Smooth muscle cell of the brain vasculature (primary cell): ENCODE data around the gene LCE4A.
"Not testable (repeated sequence)": the region's sequence is repeated elsewhere in the genome, so short reads cannot be mapped to it uniquely, and the experiment has no call there.

Experiments
- DNase-seq: peaks from one replicate; pipeline ENCODE4 v3.0.0-alpha.2; 2012; ENCODE audit warnings: low read depth, low spot score

LCE4A gene, protein sequence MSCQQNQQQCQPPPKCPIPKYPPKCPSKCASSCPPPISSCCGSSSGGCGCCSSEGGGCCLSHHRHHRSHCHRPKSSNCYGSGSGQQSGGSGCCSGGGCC

DNA sequence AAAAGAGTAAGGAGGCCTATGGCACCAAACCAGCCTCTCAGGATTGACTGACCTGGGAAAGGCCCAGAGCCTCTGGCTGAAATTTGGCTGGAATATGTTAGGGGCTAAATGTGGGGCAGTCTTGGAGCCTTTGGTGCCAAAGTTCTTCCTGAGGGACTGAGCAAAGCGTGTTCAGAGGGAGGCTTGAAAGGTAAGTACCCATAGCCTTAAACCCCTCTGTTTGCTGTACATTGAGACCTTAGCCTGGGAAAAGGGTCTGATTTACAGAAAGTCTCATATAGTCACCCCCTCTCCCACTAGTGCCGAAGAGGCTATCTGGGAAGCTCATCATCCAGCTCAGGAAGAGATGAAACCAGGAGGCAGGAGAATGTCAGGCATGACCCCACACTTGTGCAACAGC, at the start of gene LCE4A:
LCE4A (plus strand) TSS at position 301 of the 400 bp plus-strand sequence. CDS start 916 bp downstream, outside the sequence.
- DNase-seq, result no peak

- no peak for DNase-seq
Observed at GRCh38 chr1:152658649-152659048, 49.3 kb upstream of the LCE4A start.

GRCh38 chr1:152663098-152663497, 44.9 kb upstream of the LCE4A start, which contains the start of gene LCE2D:
Gene LCE2D (plus strand): TSS chr1:152663380. CDS start chr1:152664106, 726 bp downstream.
- no peak for DNase-seq

DNA sequence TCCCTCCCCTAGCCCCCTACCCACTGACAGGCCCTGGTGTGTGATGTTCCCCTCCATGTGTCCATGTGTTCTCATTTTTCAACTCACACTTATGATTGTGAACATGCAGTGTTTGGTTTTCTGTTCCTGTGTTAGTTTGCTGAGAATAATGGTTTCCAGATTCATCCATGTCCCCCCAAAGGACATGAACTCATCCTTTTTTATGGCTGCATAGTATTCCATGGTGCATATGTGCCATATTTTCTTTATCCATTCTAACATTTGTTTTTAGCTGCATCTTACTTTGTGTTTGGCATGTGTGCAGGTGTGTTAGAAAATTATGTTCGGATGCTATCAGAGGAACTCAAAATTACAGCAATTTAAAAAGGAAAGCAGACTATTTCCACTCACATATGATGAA, 41.8 kb upstream of the LCE4A start:
- DNase-seq, result not testable (repeated sequence)

- DNase-seq, result no peak
Observed at GRCh38 chr1:152667648-152668047, 40.3 kb upstream of the LCE4A start.

DNA sequence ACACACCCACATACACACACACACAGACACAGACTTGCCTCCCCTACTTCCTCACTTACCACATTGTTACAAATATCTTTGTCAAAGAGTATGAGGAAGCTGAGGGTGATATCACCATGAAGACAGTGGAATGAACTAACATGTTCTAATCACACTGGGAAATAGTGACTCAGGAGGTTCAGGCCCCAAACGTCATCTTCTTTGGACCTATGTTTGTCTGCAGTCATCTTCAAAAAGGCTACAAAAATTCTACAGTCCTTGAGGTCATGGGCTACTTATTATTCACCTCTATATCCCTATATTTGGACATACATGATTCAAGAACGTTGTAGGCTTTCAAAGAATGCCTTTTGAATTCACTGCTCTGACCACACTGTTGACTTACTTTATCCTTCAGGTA, 34.9 kb upstream of the LCE4A start:
- no peak for DNase-seq

DNA sequence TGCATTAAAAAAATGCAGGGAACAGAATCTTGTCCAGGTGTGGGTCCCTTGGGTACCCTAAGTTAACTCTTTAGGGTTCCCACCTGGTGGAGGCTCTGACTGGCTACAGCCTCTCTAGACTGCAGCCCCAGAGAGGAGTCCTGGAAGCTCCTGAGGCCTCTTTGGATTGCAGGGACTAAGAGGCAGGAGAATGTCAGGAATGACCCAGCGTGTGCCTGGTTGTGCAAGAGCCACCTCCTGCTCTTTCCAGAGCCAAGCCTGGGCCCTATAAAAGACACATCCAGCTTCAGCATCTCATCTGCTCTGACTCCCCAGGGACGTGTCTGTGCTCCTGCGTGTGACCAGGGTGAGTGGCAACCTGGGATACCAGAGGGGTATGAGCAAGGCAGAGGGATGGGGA, 33.0 kb upstream of the LCE4A start, which contains the start of gene LCE2C:
LCE2C (plus strand) TSS at position 297 of the 400 bp plus-strand sequence. CDS start 737 bp downstream, outside the sequence.
- DNase-seq, result not testable (repeated sequence)

GRCh38 chr1:152679459-152679858, 28.5 kb upstream of the LCE4A start:
- no peak for DNase-seq

DNA sequence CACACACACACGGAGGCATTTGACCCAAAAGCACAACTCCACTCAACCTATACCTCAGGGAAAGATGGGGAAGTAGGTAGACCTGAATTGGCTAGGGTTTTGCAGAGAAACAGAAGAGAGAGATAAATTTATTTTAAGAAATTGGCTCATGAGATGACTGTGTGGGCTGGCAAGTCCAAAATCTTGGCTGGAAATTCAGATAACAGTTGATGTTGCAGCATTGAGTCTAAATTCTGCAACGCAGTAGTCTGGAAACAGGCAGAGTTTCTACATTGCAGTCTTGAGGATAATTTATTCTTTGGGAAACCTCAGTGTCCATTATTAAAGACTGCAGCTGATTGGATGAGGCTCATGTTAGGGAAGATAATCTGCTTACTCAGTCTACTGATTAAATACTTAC, 26.3 kb upstream of the LCE4A start:
- no peak for DNase-seq

DNA sequence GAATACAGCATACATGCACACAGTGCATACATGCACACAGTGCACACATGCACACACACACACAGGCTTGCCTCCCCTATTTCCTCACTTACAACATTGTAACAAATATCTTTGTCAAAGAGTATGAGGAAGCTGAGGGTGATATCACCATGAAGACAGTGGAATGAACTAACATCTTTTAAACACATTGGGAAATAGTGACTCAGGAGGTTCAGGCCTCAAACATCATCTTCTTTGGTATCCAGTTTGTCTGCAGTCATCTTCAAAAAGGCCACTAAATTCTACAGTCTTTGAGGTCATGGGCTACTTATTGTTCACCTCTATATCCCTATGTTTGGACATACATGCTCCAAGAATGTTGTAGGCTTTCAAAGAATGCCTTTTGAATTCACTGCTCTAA, 24.1 kb upstream of the LCE4A start:
- no peak for DNase-seq

DNA sequence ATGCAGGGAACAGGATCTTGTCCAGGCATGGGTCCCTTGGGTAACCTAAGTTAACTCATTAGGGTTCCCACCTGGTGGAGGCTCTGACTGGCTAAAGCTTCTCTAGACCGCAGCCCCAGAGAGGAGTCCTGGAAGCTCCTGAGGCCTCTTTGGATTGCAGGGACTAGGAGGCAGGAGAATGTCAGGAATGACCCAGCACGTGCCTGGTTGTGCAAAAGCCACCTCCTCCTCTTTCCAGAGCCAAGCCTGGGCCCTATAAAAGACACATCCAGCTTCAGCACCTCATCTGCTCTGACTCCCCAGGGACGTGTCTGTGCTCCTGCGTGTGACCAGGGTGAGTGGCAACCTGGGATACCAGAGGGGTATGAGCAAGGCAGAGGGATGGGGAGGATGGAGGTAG, 22.1 kb upstream of the LCE4A start, which contains the start of gene LCE2B:
LCE2B (plus strand) TSS at position 301 of the 400 bp plus-strand sequence. CDS start 721 bp downstream, outside the sequence.
- not testable (repeated sequence) for DNase-seq

- no peak for DNase-seq
Observed at GRCh38 chr1:152697701-152698600, 10.0 kb upstream of the LCE4A start, which contains the start of gene LCE2A. Gene LCE2A (plus strand): TSS chr1:152698345. CDS start chr1:152698902, 557 bp downstream.

- no peak for DNase-seq
Observed at GRCh38 chr1:152699746-152700145, 8.2 kb upstream of the LCE4A start.

GRCh38 chr1:152718238-152718637, 10.3 kb downstream of the LCE4A start:
- DNase-seq, result no peak

GRCh38 chr1:152725261-152725660, 17.3 kb downstream of the LCE4A start:
- DNase-seq, result no peak

GRCh38 chr1:152728986-152729385, 21.0 kb downstream of the LCE4A start:
- no peak for DNase-seq

DNA sequence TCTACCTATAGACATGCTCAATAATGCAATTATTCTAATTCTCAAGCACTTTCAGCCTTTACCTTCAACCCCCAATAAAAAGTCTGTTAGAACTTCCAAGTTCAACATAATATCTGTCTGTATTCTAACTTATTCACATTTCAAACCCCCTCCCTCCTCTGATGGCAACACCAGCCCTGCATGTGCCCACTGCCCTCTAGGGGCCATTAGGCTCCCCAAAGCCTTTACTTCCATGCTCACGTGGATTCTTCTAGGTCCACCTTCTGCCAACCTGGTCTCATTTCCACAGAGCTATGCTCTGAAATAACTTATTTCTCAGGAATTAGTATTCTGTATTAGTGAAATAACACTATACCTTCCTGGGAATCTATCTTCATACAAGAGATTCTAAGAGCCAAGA, 27.7 kb downstream of the LCE4A start:
- no peak for DNase-seq

- no peak for DNase-seq
Observed at GRCh38 chr1:152737997-152738396, 30.0 kb downstream of the LCE4A start.

- no peak for DNase-seq
Observed at GRCh38 chr1:152739841-152740240, 31.9 kb downstream of the LCE4A start.

- no peak for DNase-seq
Observed at GRCh38 chr1:152741656-152742055, 33.7 kb downstream of the LCE4A start.

GRCh38 chr1:152743371-152744145, 35.6 kb downstream of the LCE4A start:
- DNase-seq, result no peak

GRCh38 chr1:152745289-152745704, 37.3 kb downstream of the LCE4A start:
- no peak for DNase-seq
